DMS53 (cell line): Measurements from ENCODE around the gene TMEM259.
A peak's percentile ranks its signal among the peaks of the same experiment; 100 is the strongest.

Experiments
- DNase-seq: peaks from one replicate; lab custom pipeline; 2025; lab: John Stamatoyannopoulos, UW

TMEM259 gene

GRCh38 chr19:1055886-1056620, 35.1 kb upstream of the TMEM259 start:
- DNase-seq, result no peak

GRCh38 chr19:1055028-1055425, 34.1 kb upstream of the TMEM259 start:
- no peak for DNase-seq

GRCh38 chr19:1054102-1055027, 33.4 kb upstream of the TMEM259 start:
- no peak for DNase-seq

- DNase-seq, result no peak
Observed at GRCh38 chr19:1053176-1054101, 32.5 kb upstream of the TMEM259 start.

GRCh38 chr19:1052349-1052975, 31.5 kb upstream of the TMEM259 start:
- DNase-seq, result no peak

- DNase-seq, result no peak
Observed at GRCh38 chr19:1051791-1052190, 30.9 kb upstream of the TMEM259 start.

GRCh38 chr19:1050989-1051788, 30.3 kb upstream of the TMEM259 start:
- DNase-seq, result no peak

GRCh38 chr19:1049800-1050199, 28.9 kb upstream of the TMEM259 start:
- DNase-seq, result no peak

GRCh38 chr19:1049106-1049505, 28.2 kb upstream of the TMEM259 start:
- no peak for DNase-seq

GRCh38 chr19:1047696-1048147, 26.8 kb upstream of the TMEM259 start:
- DNase-seq, result no peak

- no peak for DNase-seq
Observed at GRCh38 chr19:1046836-1047695, 26.1 kb upstream of the TMEM259 start.

- no peak for DNase-seq
Observed at GRCh38 chr19:1046117-1046626, 25.2 kb upstream of the TMEM259 start.

- DNase-seq, result peak; percentile 71
Observed at GRCh38 chr19:1045247-1045603, 24.3 kb upstream of the TMEM259 start.

GRCh38 chr19:1042689-1043511, 22.0 kb upstream of the TMEM259 start:
- DNase-seq, result peak; percentile 34

GRCh38 chr19:1041835-1042685, 21.1 kb upstream of the TMEM259 start:
- DNase-seq, result peak; percentile 92

- DNase-seq, result no peak
Observed at GRCh38 chr19:1041272-1041834, 20.4 kb upstream of the TMEM259 start.
